Thyroid gland (tissue), 4 donors: ENCODE measurements around the gene SNRPA1.

ENCODE experiments used
- CTCF ChIP-seq, 6 experiments: fragments of 200-600 bp in 3 of 6; fragments of 450-650 bp in 3 of 6; sonication (generic) in 3 of 6; IDR thresholded peaks; one replicate each; pipeline ENCODE4 v1.5.1; 2016 to 2019; ENCODE audit warnings: antibody characterized with exemption in 6 of 6, mild to moderate bottlenecking in 2 of 6, inconsistent platforms in 1 of 6, moderate library complexity in 1 of 6
- POLR2A ChIP-seq, 2 donors: fragments of 450-650 bp; IDR thresholded peaks; one replicate each; pipeline ENCODE4 v1.6.1; 2017; ENCODE audit warnings: antibody characterized with exemption in 2 of 2, mild to moderate bottlenecking in 2 of 2, moderate library complexity in 1 of 2

DNA sequence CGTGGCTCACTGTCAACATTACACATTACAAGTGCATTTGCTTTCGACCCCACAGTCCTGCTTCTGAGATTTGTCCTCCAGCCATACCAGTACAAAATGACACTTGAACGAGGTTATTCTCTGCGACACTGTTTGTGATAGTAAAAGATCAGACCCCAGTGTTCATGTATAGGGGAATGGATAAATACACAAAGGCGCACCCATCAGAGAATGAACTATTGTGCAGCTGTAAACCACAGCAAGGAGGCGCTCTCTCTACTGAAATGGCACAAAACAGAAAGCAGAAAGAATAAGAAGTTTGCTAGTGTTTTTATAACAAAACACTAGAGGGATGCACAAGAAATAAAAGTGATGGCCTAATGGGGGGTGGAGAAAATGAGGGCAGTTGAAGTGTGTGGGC lies 38.3 kb downstream of the SNRPA1 start:
- TF ChIP-seq POLR2A (IDR thresholded peaks at IDR 0.05) = no peak
- TF ChIP-seq CTCF (IDR thresholded peaks at IDR 0.05) = no peak
